Prostate gland (tissue), 2 donors: ENCODE measurements around the gene CLSTN3. TPM values are rescaled to one million over a fixed set of nuclear protein-coding genes. Genes with fewer than 3 reads are reported as not detected.

Source experiments
- DNase-seq: peaks from one replicate; pipeline ENCODE4 v3.0.0-alpha.2; 2019; ENCODE audit warnings: low spot score
- H3K27ac ChIP-seq, 2 donors: fragments of 200-600 bp; sonication (generic); 2 replicates each; pipeline ENCODE4 v1.5.1; 2017 to 2019
- H3K27me3 ChIP-seq: fragments of 200-600 bp; sonication (generic); replicated peaks from 2 replicates; pipeline ENCODE4 v1.5.1; 2019; ENCODE audit not compliant: insufficient read depth
- H3K36me3 ChIP-seq, 2 donors: fragments of 200-600 bp; sonication (generic); 1 replicate in 1 of 2; 2 replicates in 1 of 2; pipeline versions ENCODE4 v1.5.1 to v1.8.1; 2017 to 2019
- H3K4me1 ChIP-seq: fragments of 200-600 bp; sonication (generic); replicated peaks from 2 replicates; pipeline ENCODE4 v1.5.1; 2019
- H3K4me3 ChIP-seq, 2 donors: fragments of 200-600 bp; sonication (generic); 2 replicates each; pipeline ENCODE4 v1.5.1; 2017 to 2019
- H3K9me3 ChIP-seq: fragments of 200-600 bp; sonication (generic); 2 replicates; pipeline ENCODE4 v1.5.1; 2017
- POLR2A ChIP-seq: fragments of 450-650 bp; IDR thresholded peaks from one replicate; pipeline ENCODE4 v1.6.1; 2016; ENCODE audit warnings: antibody characterized with exemption, mild to moderate bottlenecking
- POLR2AphosphoS5 ChIP-seq: sonication (generic); formaldehyde crosslinking; IDR thresholded peaks from one replicate; pipeline ENCODE4 v1.6.1; 2017; ENCODE audit warnings: antibody characterized with exemption
- WGBS: methylation state at CpG from one replicate; pipeline ENCODE4 v1.1.5; 2018; 5-methylcytosine and 5-hydroxymethylcytosine counted together
- intact Hi-C: fragments of 100-400 bp; cut with DNase I; formaldehyde crosslinking; loops from one replicate; pipeline ENCODE4 v1.14.2; 2022
- total RNA-seq, 2 donors: library from RNA; depleted of rRNA; stranded (reverse); fragments of >200 nt; gene quantifications; one replicate each; pipeline ENCODE4 v1.1.0, GENCODE V29; 2016
- TF ChIP-seq, protein P1 (sequence below), 4 experiments: fragments of 200-600 bp in 2 of 4; fragments of 450-650 bp in 2 of 4; sonication (generic) in 2 of 4; IDR thresholded peaks; 1 replicate in 3 of 4; 2 replicates in 1 of 4; pipeline ENCODE4 v1.5.1; 2016 to 2019; ENCODE audit warnings: antibody characterized with exemption in 4 of 4, mild to moderate bottlenecking in 2 of 4, moderate library complexity in 2 of 4

Gene CLSTN3
- total RNA-seq, 2 donors from 2014 or later: 7.7 to 45.7 TPM

DNA sequence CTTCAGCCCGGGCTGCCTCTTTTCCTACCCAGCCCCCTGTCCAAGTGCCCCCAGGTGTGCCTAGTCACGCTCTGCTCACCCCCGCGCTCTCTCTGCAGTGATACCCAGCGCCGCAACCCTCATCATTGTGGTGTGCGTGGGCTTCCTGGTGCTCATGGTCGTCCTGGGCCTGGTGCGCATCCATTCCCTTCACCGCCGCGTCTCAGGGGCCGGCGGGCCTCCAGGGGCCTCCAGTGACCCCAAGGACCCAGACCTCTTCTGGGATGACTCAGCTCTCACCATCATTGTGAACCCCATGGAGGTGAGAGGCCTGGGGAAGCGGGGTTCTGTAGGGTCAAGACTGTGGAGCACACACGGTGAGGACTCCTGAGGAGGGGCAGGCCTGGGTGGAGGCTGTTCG, 27.2 kb downstream of the CLSTN3 start:
- no peak for DNase-seq
- no peaks in the 10 kb centered on the region for H3K36me3 ChIP-seq
- intact Hi-C loops: no loop called here
- H3K27me3 ChIP-seq: no peaks in the 10 kb centered on the region
- no peaks in the 10 kb centered on the region for H3K9me3 ChIP-seq
- 94% methylated on average over 17 of the region's 17 CpGs for WGBS
- no peak for TF ChIP-seq POLR2AphosphoS5
- TF ChIP-seq POLR2A: no peak
- TF ChIP-seq, protein P1, sequence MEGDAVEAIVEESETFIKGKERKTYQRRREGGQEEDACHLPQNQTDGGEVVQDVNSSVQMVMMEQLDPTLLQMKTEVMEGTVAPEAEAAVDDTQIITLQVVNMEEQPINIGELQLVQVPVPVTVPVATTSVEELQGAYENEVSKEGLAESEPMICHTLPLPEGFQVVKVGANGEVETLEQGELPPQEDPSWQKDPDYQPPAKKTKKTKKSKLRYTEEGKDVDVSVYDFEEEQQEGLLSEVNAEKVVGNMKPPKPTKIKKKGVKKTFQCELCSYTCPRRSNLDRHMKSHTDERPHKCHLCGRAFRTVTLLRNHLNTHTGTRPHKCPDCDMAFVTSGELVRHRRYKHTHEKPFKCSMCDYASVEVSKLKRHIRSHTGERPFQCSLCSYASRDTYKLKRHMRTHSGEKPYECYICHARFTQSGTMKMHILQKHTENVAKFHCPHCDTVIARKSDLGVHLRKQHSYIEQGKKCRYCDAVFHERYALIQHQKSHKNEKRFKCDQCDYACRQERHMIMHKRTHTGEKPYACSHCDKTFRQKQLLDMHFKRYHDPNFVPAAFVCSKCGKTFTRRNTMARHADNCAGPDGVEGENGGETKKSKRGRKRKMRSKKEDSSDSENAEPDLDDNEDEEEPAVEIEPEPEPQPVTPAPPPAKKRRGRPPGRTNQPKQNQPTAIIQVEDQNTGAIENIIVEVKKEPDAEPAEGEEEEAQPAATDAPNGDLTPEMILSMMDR (IDR thresholded peaks at IDR 0.05): no peak
- no peak overlapping the region for H3K4me3 ChIP-seq
- H3K27ac ChIP-seq: no peak overlapping the region
- peaks cover under 1% of the 10 kb centered on the region for H3K4me1 ChIP-seq

GRCh38 chr12:7158781-7159609, 28.8 kb downstream of the CLSTN3 start:
- Histone ChIP-seq H3K27ac (no peak overlapping the region), H3K36me3 (no peaks in the 10 kb centered on the region), H3K4me1 (peaks cover 6% of the 10 kb centered on the region), H3K9me3 (no peaks in the 10 kb centered on the region), H3K4me3 (no peak overlapping the region), H3K27me3 (no peaks in the 10 kb centered on the region)
- TF ChIP-seq, protein P1 (IDR thresholded peaks at IDR 0.05): no peak
- TF ChIP-seq POLR2AphosphoS5: no peak
- intact Hi-C loops: no loop called here
- DNase-seq: no peak
- 78% methylated on average over 10 of the region's 10 CpGs for WGBS

DNA sequence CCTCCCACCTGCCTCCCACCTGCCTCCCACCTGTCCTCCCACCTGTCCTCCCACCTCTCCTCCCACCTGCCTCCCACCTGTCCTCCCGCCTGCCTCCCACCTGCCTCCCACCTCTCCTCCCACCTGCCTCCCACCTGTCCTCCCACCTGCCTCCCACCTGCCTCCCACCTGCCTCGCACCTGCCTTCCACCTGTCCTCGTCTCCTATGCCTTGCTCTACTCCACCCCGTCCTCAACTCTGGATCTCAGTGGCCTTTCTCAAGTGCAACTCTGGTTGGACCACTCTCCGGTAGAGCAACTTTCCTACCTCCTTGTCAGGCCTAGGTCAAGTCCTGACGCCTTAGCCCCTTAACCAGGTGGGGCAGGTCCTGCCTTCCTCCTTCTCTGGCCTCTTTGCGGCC, 30.0 kb downstream of the CLSTN3 start:
- no peak overlapping the region for H3K27ac ChIP-seq
- intact Hi-C loops: no loop called here
- peaks cover 6% of the 10 kb centered on the region for H3K4me1 ChIP-seq
- TF ChIP-seq, protein P1 (IDR thresholded peaks at IDR 0.05): no peak
- no peak for TF ChIP-seq POLR2AphosphoS5
- TF ChIP-seq POLR2A: no peak
- 76% methylated on average over 7 of the region's 7 CpGs for WGBS
- no peaks in the 10 kb centered on the region for H3K36me3 ChIP-seq
- H3K9me3 ChIP-seq: no peaks in the 10 kb centered on the region
- H3K4me3 ChIP-seq: no peak overlapping the region
- H3K27me3 ChIP-seq: no peaks in the 10 kb centered on the region
- DNase-seq: no peak

GRCh38 chr12:7161327-7161726, 31.2 kb downstream of the CLSTN3 start:
- no peak for DNase-seq
- WGBS: 97% methylated on average over 4 of the region's 4 CpGs
- no peak overlapping the region for H3K4me3 ChIP-seq
- H3K27ac ChIP-seq: no peak overlapping the region
- H3K36me3 ChIP-seq: no peaks in the 10 kb centered on the region
- H3K4me1 ChIP-seq: peaks cover 6% of the 10 kb centered on the region
- intact Hi-C loops: no loop called here
- TF ChIP-seq POLR2AphosphoS5 (no peak), POLR2A (no peak)
- TF ChIP-seq, protein P1 (IDR thresholded peaks at IDR 0.05): no peak
- H3K27me3 ChIP-seq: no peaks in the 10 kb centered on the region
- H3K9me3 ChIP-seq: no peaks in the 10 kb centered on the region

GRCh38 chr12:7161811-7162210, 31.6 kb downstream of the CLSTN3 start:
- no peak overlapping the region for H3K4me3 ChIP-seq
- no peaks in the 10 kb centered on the region for H3K36me3 ChIP-seq
- TF ChIP-seq POLR2AphosphoS5 (no peak), POLR2A (no peak)
- TF ChIP-seq, protein P1 (IDR thresholded peaks at IDR 0.05): no peak
- no peaks in the 10 kb centered on the region for H3K9me3 ChIP-seq
- H3K4me1 ChIP-seq: peaks cover 6% of the 10 kb centered on the region
- DNase-seq: no peak
- 89% methylated on average over 5 of the region's 5 CpGs for WGBS
- H3K27me3 ChIP-seq: no peaks in the 10 kb centered on the region
- intact Hi-C loops: no loop called here
- H3K27ac ChIP-seq: no peak overlapping the region
